PFSK-1 (cell line): ENCODE measurements around the gene STX1A.

ENCODE experiments used
- FOXP2 ChIP-seq: optimal IDR thresholded peaks from 2 replicates; pipeline ENCODE3; 2011; ENCODE audit warnings: borderline replicate concordance, control low read depth, inconsistent platforms; ENCODE audit not compliant: insufficient read depth; ENCODE audit errors: extremely low read length, extremely low read depth
- POLR2AphosphoS5 ChIP-seq: IDR thresholded peaks from 2 replicates; pipeline ENCODE4 v1.6.1; 2012; ENCODE audit warnings: low read depth, mild to moderate bottlenecking, control low read depth, low read length, moderate library complexity
- SIN3A ChIP-seq: IDR thresholded peaks from 2 replicates; pipeline ENCODE4 v1.6.1; 2012; ENCODE audit warnings: mild to moderate bottlenecking, low read length, moderate library complexity, borderline replicate concordance; ENCODE audit not compliant: insufficient read depth
- TAF1 ChIP-seq: IDR thresholded peaks from 2 replicates; pipeline ENCODE4 v1.6.1; 2012; ENCODE audit warnings: low read length, control low read depth, borderline replicate concordance; ENCODE audit not compliant: insufficient read depth
- TF ChIP-seq, protein P1 (sequence below), 2 experiments: IDR thresholded peaks; 2 replicates each; pipeline versions ENCODE4 v1.6.1 to v1.8.0; 2011 to 2012; ENCODE audit warnings: low read depth in 2 of 2, low read length in 2 of 2, control low read depth in 1 of 2, inconsistent platforms in 1 of 2, mild to moderate bottlenecking in 1 of 2, moderate library complexity in 1 of 2; ENCODE audit not compliant: insufficient read depth in 1 of 2

STX1A gene

DNA sequence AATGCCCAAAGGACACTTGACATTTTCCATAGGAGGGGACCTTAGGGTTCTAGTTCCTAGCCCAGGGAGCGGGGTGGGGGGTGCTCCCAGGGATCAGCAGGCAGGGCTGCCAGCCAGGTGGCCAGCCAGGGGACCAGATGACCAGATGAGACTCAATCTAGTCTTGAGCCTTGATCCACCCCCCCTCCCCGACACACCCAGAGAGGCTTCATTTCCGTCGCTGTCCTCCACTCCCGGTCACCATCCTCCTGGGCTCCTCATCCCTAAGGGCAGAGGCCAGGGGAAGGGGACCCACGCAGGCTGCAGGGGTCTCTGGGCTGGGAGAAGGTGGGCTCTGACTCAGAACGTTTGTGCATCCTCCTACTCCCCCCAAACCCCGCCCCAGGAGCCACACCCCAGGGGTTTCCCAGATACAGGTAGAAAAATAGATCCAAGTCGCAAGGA is 1.0 kb downstream of the STX1A start:
- TF ChIP-seq TAF1 (no peak), SIN3A (no peak), POLR2AphosphoS5 (no peak), FOXP2 (no peak)
- TF ChIP-seq, protein P1, sequence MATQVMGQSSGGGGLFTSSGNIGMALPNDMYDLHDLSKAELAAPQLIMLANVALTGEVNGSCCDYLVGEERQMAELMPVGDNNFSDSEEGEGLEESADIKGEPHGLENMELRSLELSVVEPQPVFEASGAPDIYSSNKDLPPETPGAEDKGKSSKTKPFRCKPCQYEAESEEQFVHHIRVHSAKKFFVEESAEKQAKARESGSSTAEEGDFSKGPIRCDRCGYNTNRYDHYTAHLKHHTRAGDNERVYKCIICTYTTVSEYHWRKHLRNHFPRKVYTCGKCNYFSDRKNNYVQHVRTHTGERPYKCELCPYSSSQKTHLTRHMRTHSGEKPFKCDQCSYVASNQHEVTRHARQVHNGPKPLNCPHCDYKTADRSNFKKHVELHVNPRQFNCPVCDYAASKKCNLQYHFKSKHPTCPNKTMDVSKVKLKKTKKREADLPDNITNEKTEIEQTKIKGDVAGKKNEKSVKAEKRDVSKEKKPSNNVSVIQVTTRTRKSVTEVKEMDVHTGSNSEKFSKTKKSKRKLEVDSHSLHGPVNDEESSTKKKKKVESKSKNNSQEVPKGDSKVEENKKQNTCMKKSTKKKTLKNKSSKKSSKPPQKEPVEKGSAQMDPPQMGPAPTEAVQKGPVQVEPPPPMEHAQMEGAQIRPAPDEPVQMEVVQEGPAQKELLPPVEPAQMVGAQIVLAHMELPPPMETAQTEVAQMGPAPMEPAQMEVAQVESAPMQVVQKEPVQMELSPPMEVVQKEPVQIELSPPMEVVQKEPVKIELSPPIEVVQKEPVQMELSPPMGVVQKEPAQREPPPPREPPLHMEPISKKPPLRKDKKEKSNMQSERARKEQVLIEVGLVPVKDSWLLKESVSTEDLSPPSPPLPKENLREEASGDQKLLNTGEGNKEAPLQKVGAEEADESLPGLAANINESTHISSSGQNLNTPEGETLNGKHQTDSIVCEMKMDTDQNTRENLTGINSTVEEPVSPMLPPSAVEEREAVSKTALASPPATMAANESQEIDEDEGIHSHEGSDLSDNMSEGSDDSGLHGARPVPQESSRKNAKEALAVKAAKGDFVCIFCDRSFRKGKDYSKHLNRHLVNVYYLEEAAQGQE (IDR thresholded peaks at IDR 0.05; ENCODE audit: insufficient read depth in 1 of 2, low read depth in 2 of 2, low read length in 2 of 2), result no peak

DNA sequence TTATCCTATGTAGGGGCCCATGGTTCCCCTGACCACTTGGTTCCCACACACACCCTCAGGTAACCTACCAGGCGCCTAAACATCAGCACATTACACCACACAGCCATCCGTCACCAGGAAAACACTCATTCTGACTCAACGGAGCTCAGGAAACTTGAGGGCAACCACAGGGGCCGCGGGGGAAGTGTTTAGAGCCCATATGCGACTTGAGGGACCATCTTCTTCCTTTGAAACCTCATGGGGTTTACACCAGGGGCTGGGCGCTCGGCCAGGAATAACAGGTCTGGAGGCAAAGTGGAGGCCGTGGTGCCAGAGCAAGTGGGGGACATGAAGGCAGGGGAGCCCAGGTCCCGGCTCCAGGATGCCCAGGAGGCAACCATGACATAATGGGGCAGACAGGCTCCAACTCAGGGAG is 1.5 kb downstream of the STX1A start:
- TF ChIP-seq TAF1 (no peak), POLR2AphosphoS5 (no peak), FOXP2 (no peak), SIN3A (no peak)
- TF ChIP-seq, protein P1 (IDR thresholded peaks at IDR 0.05; ENCODE audit: insufficient read depth in 1 of 2, low read depth in 2 of 2, low read length in 2 of 2), result no peak

DNA sequence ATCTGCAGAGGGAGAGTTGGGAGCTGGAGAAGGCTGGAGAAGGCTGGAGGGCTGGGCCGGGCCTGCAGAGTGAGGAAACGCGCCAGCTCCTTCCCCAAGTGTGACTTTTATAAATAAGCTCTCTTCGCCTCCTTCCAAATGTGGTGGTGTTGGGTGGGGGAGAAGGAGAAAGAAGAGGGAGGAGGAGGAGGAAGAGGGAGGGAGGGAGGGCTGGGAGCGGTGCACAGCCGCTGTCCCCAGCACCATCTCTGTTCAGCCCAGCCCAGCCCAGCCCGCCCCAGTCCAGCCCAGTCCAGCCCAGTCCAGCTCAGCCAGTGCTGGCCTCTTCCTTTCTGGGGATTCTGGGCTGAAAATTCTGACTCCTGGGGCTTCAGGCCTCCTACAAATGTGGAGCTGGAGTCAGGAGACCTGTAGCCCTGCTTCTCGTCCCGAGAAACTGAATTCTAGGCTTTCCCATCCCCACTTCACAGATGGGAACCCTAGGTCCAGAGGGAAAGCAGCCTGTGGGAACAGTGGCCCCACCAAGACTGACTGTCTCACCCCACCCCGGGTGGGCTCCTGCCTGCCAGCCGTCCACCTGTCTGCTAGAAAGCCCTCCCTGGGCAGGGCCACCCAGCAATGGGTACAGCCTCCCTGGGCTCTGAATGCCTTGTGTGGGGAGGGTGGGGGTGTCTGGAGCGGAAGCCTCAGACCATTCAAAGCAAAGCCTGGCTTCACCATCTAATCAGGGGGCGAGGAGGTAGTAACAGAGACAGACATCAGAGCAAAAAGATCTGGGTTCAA is 2.3 kb downstream of the STX1A start:
- TF ChIP-seq POLR2AphosphoS5 (no peak), FOXP2 (no peak), SIN3A (no peak), TAF1 (no peak)
- TF ChIP-seq, protein P1 (IDR thresholded peaks at IDR 0.05; ENCODE audit: insufficient read depth in 1 of 2, low read depth in 2 of 2, low read length in 2 of 2), result no peak; a peak in 1 of 4 replicates

DNA sequence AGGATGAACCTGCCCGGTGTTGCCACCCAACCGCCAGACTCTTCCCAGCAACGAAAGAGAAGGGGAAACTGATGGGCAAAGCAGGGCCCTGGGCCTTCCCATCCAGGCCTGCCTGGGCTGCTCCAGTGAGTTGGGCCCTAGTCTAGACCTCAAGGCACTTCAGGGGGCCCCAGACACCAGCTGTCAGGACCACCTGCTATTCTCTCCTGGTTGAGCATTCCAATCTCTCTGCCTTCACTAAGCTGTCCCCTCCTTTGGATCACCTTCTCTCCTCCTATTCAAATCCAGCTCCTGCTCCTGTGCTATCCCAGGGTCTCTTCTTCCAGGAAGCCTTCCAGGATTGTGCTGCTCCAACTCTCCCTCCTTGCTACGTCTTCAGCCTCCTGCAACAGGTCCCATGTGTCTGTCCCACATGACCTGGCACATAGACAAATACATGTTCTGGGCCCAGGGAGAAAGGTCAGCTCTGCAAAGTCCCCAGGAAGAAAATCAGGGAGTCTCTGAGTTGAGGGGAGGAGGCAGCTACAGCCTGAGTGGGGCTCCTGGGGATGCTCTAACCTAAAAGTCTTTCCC is 3.1 kb downstream of the STX1A start:
- TF ChIP-seq SIN3A, result no peak
- no peak for TF ChIP-seq POLR2AphosphoS5
- TF ChIP-seq, protein P1 (IDR thresholded peaks at IDR 0.05; ENCODE audit: insufficient read depth in 1 of 2, low read depth in 2 of 2, low read length in 2 of 2), result no peak
- TF ChIP-seq FOXP2, result no peak
- TF ChIP-seq TAF1, result no peak
